HG02610 (cell line): ENCODE data around the gene OR8B12.
"Not testable (repeated sequence)": the region's sequence is repeated elsewhere in the genome, so short reads cannot be mapped to it uniquely, and the experiment has no call there.

Experiments
- ATAC-seq: cut with Tn5 transposase; IDR thresholded peaks from one replicate; pipeline ENCODE4 v1.9.1; 2021; ENCODE audit warnings: mild to moderate bottlenecking, moderate library complexity; ENCODE audit not compliant: unreplicated experiment

The OR8B12 gene

GRCh38 chr11:124533626-124534025 lies 9.8 kb downstream of the OR8B12 start:
- ATAC-seq, result no peak

GRCh38 chr11:124520550-124520854 lies 23.0 kb downstream of the OR8B12 start:
- no peak for ATAC-seq

- no peak for ATAC-seq
Observed at GRCh38 chr11:124519850-124520549, 23.5 kb downstream of the OR8B12 start.

GRCh38 chr11:124518989-124519451 lies 24.4 kb downstream of the OR8B12 start:
- ATAC-seq, result no peak

- no peak for ATAC-seq
Observed at GRCh38 chr11:124517314-124517713, 26.1 kb downstream of the OR8B12 start.

GRCh38 chr11:124514675-124515074 lies 28.8 kb downstream of the OR8B12 start:
- ATAC-seq, result not testable (repeated sequence)

GRCh38 chr11:124514131-124514530 lies 29.3 kb downstream of the OR8B12 start:
- no peak for ATAC-seq

GRCh38 chr11:124511745-124512144 lies 31.7 kb downstream of the OR8B12 start:
- ATAC-seq, result no peak

GRCh38 chr11:124510279-124510678 lies 33.2 kb downstream of the OR8B12 start:
- no peak for ATAC-seq

- no peak for ATAC-seq
Observed at GRCh38 chr11:124499711-124500110, 43.7 kb downstream of the OR8B12 start.

GRCh38 chr11:124493016-124493655 lies 50.3 kb downstream of the OR8B12 start:
- ATAC-seq, result no peak
